Endothelial cell (in vitro differentiated cells): Measurements from ENCODE around the gene PANX1. TPM values are rescaled to one million over a fixed set of nuclear protein-coding genes. Genes with fewer than 3 reads are reported as not detected.
A peak's percentile ranks its signal among the peaks of the same experiment; 100 is the strongest.

Source experiments
- DNase-seq: peaks from one replicate; pipeline ENCODE4 v3.0.0; 2021; ENCODE audit warnings: low spot score
- H3K27ac Mint-ChIP-seq: one replicate; pipeline ENCODE4 v1.8.0; 2021; ENCODE audit warnings: mixed read lengths, inconsistent platforms; ENCODE audit not compliant: unreplicated experiment
- H3K27me3 Mint-ChIP-seq: one replicate; pipeline ENCODE4 v1.8.0; 2021; ENCODE audit warnings: mild to moderate bottlenecking, moderate library complexity, mixed read lengths, inconsistent platforms; ENCODE audit not compliant: unreplicated experiment
- H3K36me3 Mint-ChIP-seq: one replicate; pipeline ENCODE4 v1.8.0; 2021; ENCODE audit warnings: mild to moderate bottlenecking, low read depth, mixed read lengths, inconsistent platforms; ENCODE audit not compliant: unreplicated experiment
- H3K4me1 Mint-ChIP-seq: one replicate; pipeline ENCODE4 v1.8.0; 2021; ENCODE audit warnings: mild to moderate bottlenecking, mixed read lengths, inconsistent platforms; ENCODE audit not compliant: unreplicated experiment
- H3K4me3 Mint-ChIP-seq: one replicate; pipeline ENCODE4 v1.8.0; 2021; ENCODE audit warnings: mild to moderate bottlenecking, mixed read lengths, inconsistent platforms; ENCODE audit not compliant: unreplicated experiment
- H3K9me3 Mint-ChIP-seq: one replicate; pipeline ENCODE4 v1.8.0; 2021; ENCODE audit warnings: mixed read lengths, inconsistent platforms; ENCODE audit not compliant: unreplicated experiment
- CTCF ChIP-seq: fragments of 200-600 bp; sonication (generic); IDR thresholded peaks from one replicate; pipeline ENCODE4 v1.5.0; 2021; ENCODE audit warnings: antibody characterized with exemption; ENCODE audit not compliant: unreplicated experiment
- long read RNA-seq: library from polyadenylated mRNA; unstranded; transcript quantifications from one replicate; pipeline ENCODE4 v2.0.0, GENCODE V29; 2020; ENCODE audit not compliant: unreplicated experiment
- total RNA-seq: library from RNA; stranded (reverse); fragmentation: NEBNext Ultra II Directional; extraction: Animal tissue kit (Norgen Biotek cat#: 25700); gene quantifications from one replicate; pipeline ENCODE4 v1.2.1, GENCODE V29; 2021; ENCODE audit not compliant: unreplicated experiment

PANX1 gene
- 9.9 TPM for total RNA-seq
- long read RNA-seq, transcript PANX1-201 (5 exons, 2,769 nt) = major isoform, 7 of 8 reads
- long read RNA-seq, partial matches to known transcripts = 0 of 8 reads
- long read RNA-seq, other reads (novel, unspliced or antisense) = 1 of 8 reads

- no peaks in the 10 kb centered on the region for H3K36me3 Mint-ChIP-seq
- peaks cover 6% of the 10 kb centered on the region for H3K4me1 Mint-ChIP-seq
- no peaks in the 10 kb centered on the region for H3K9me3 Mint-ChIP-seq
- TF ChIP-seq CTCF = no peak
- H3K27me3 Mint-ChIP-seq = peaks cover 4% of the 10 kb centered on the region
- DNase-seq = peak; percentile 67
- H3K27ac Mint-ChIP-seq = no peak within 1 kb of the TSS
- peak within 1 kb of the TSS; percentile 92 for H3K4me3 Mint-ChIP-seq
These were observed at the start of gene PANX1 for GRCh38 chr11:94128746-94129511. Gene PANX1 (plus strand): TSS chr11:94128841. CDS start chr11:94129313, 472 bp downstream.

GRCh38 chr11:94084164-94084563 lies 44.5 kb upstream of the PANX1 start:
- H3K4me3 Mint-ChIP-seq = no peak overlapping the region
- no peaks in the 10 kb centered on the region for H3K36me3 Mint-ChIP-seq
- H3K27me3 Mint-ChIP-seq = peaks cover under 1% of the 10 kb centered on the region
- DNase-seq = no peak
- H3K27ac Mint-ChIP-seq = no peak overlapping the region
- peaks cover 4% of the 10 kb centered on the region for H3K9me3 Mint-ChIP-seq
- H3K4me1 Mint-ChIP-seq = peaks cover 3% of the 10 kb centered on the region
- no peak for TF ChIP-seq CTCF

- no peak overlapping the region for H3K27ac Mint-ChIP-seq
- H3K36me3 Mint-ChIP-seq = no peaks in the 10 kb centered on the region
- DNase-seq = no peak
- H3K4me1 Mint-ChIP-seq = no peaks in the 10 kb centered on the region
- peaks cover 5% of the 10 kb centered on the region for H3K27me3 Mint-ChIP-seq
- H3K9me3 Mint-ChIP-seq = no peaks in the 10 kb centered on the region
- TF ChIP-seq CTCF = no peak
- no peak overlapping the region for H3K4me3 Mint-ChIP-seq
These were observed 39.7 kb upstream of the PANX1 start for GRCh38 chr11:94088906-94089305.

- Mint-ChIP-seq H3K27ac (no peak overlapping the region), H3K27me3 (peaks cover 5% of the 10 kb centered on the region), H3K36me3 (no peaks in the 10 kb centered on the region), H3K4me1 (no peaks in the 10 kb centered on the region), H3K9me3 (no peaks in the 10 kb centered on the region), H3K4me3 (no peak overlapping the region)
- no peak for DNase-seq
- TF ChIP-seq CTCF = no peak
These were observed 39.3 kb upstream of the PANX1 start for GRCh38 chr11:94089341-94089740.

- H3K4me1 Mint-ChIP-seq = no peaks in the 10 kb centered on the region
- no peak overlapping the region for H3K27ac Mint-ChIP-seq
- no peaks in the 10 kb centered on the region for H3K9me3 Mint-ChIP-seq
- no peaks in the 10 kb centered on the region for H3K36me3 Mint-ChIP-seq
- no peak for DNase-seq
- peaks cover 5% of the 10 kb centered on the region for H3K27me3 Mint-ChIP-seq
- no peak overlapping the region for H3K4me3 Mint-ChIP-seq
- TF ChIP-seq CTCF = no peak
These were observed 38.2 kb upstream of the PANX1 start for GRCh38 chr11:94090401-94090800.
